ENCODE results near the gene CCL11.

GRCh38 chr17:34248511-34249024 lies 37.0 kb upstream of the CCL11 start:
- TF ChIP-seq HOXA9 (CRISPR knock-in tag; IDR thresholded peaks at IDR 0.05; ENCODE audit: borderline replicate concordance) (no peak), ZFX (CRISPR knock-in tag; IDR thresholded peaks at IDR 0.05; ENCODE audit: low read depth) (no peak), POLR2AphosphoS5 (IDR thresholded peaks at IDR 0.05; ENCODE audit: low read depth, low read length) (no peak), MXI1 (IDR thresholded peaks at IDR 0.05; ENCODE audit: borderline replicate concordance, low read depth, low read length) (no peak), ZBTB1 (CRISPR knock-in tag; IDR thresholded peaks at IDR 0.05; ENCODE audit: borderline replicate concordance) (no peak), POLR2A (IDR thresholded peaks at IDR 0.05; ENCODE audit: insufficient read depth in 1 of 2, low read depth in 2 of 2, low read length in 2 of 2) (no peak), ESRRA (CRISPR knock-in tag; IDR thresholded peaks at IDR 0.05; ENCODE audit: low read depth) (no peak)
- TF ChIP-seq, protein P1, sequence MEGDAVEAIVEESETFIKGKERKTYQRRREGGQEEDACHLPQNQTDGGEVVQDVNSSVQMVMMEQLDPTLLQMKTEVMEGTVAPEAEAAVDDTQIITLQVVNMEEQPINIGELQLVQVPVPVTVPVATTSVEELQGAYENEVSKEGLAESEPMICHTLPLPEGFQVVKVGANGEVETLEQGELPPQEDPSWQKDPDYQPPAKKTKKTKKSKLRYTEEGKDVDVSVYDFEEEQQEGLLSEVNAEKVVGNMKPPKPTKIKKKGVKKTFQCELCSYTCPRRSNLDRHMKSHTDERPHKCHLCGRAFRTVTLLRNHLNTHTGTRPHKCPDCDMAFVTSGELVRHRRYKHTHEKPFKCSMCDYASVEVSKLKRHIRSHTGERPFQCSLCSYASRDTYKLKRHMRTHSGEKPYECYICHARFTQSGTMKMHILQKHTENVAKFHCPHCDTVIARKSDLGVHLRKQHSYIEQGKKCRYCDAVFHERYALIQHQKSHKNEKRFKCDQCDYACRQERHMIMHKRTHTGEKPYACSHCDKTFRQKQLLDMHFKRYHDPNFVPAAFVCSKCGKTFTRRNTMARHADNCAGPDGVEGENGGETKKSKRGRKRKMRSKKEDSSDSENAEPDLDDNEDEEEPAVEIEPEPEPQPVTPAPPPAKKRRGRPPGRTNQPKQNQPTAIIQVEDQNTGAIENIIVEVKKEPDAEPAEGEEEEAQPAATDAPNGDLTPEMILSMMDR (CRISPR knock-in tag; IDR thresholded peaks at IDR 0.05): no peak
